PC-3 (cell line): ENCODE measurements around the gene HAND1. TPM values are rescaled to one million over a fixed set of nuclear protein-coding genes. Genes with fewer than 3 reads are reported as not detected.

ENCODE experiments used
- ATAC-seq: fragments of 200-7000 bp; cut with Tn5 transposase; 2 replicates; pipeline ENCODE4 v1.9.1; 2020; ENCODE audit warnings: mild to moderate bottlenecking, moderate library complexity
- BruUV-seq: library from RNA; stranded (reverse); fragments of 400-500 nt; replicated peaks from 2 replicates; lab custom pipeline; 2021; lab: Mats Ljungman, UMichigan
- CTCF ChIA-PET: fragments of 300-600 bp; sonication (Branson Sonifier 250); formaldehyde crosslinking; loops from one replicate; lab custom pipeline; 2022; ENCODE audit warnings: antibody characterized with exemption; lab: Charles Lee
- POLR2A ChIA-PET: fragments of 300-600 bp; sonication (Branson Sonifier 250); formaldehyde crosslinking; loops from one replicate; lab custom pipeline; 2022; ENCODE audit warnings: antibody characterized with exemption; ENCODE audit not compliant: unreplicated experiment; lab: Charles Lee
- DNase-seq: peaks from one replicate; pipeline ENCODE4 v3.0.0-alpha.2; 2015
- H2AFZ ChIP-seq: fragments of 300-600 bp; sonication (generic); 2 replicates; pipeline ENCODE4 v1.6.0; 2016; ENCODE audit warnings: antibody characterized with exemption, low read length
- H3F3A ChIP-seq: fragments of 300-600 bp; sonication (generic); one replicate; pipeline ENCODE4 v1.6.0; 2017; ENCODE audit warnings: antibody characterized with exemption, low read length, control low read depth, mild to moderate bottlenecking; ENCODE audit not compliant: unreplicated experiment
- H3K27ac ChIP-seq: fragments of 300-600 bp; sonication (generic); 2 replicates; pipeline ENCODE4 v1.5.1; 2016; ENCODE audit warnings: mild to moderate bottlenecking, low read length
- H3K27me3 ChIP-seq: fragments of 300-600 bp; sonication (generic); 2 replicates; pipeline ENCODE4 v1.6.1; 2016; ENCODE audit warnings: low read length, mixed read lengths
- H3K36me3 ChIP-seq: fragments of 300-600 bp; sonication (generic); 2 replicates; pipeline ENCODE4 v1.6.1; 2016; ENCODE audit warnings: low read depth, mixed run types, low read length, mixed read lengths
- H3K4me1 ChIP-seq: fragments of 300-600 bp; sonication (generic); 2 replicates; pipeline ENCODE4 v1.5.1; 2016; ENCODE audit warnings: low read length; ENCODE audit not compliant: insufficient read depth
- H3K4me2 ChIP-seq: fragments of 300-600 bp; sonication (generic); 2 replicates; pipeline ENCODE4 v1.6.0; 2016; ENCODE audit warnings: low read length
- H3K4me3 ChIP-seq: fragments of 300-600 bp; sonication (generic); 2 replicates; pipeline ENCODE4 v1.5.1; 2016; ENCODE audit warnings: mild to moderate bottlenecking, low read length, mixed read lengths
- H3K79me2 ChIP-seq: fragments of 300-600 bp; sonication (generic); 2 replicates; pipeline ENCODE4 v1.6.1; 2017; ENCODE audit warnings: low read length, mixed read lengths
- H3K9ac ChIP-seq: fragments of 300-600 bp; sonication (generic); 2 replicates; pipeline ENCODE4 v1.6.0; 2016; ENCODE audit warnings: mild to moderate bottlenecking, low read length
- H3K9me2 ChIP-seq: fragments of 300-600 bp; sonication (generic); replicated peaks from 2 replicates; pipeline ENCODE4 v1.6.1; 2016; ENCODE audit warnings: mixed run types, low read length, mixed read lengths
- H3K9me3 ChIP-seq: fragments of 300-600 bp; sonication (generic); 2 replicates; pipeline ENCODE4 v1.6.1; 2016; ENCODE audit warnings: low read length, mixed read lengths
- H4K20me1 ChIP-seq: fragments of 300-600 bp; sonication (generic); 2 replicates; pipeline ENCODE4 v1.6.1; 2016; ENCODE audit warnings: low read length, mixed read lengths
- CTCF ChIP-seq: fragments of 300-600 bp; sonication (generic); conservative IDR thresholded peaks from 2 replicates; pipeline ENCODE4 v1.5.1; 2017; ENCODE audit warnings: antibody characterized with exemption, low read depth, mild to moderate bottlenecking, low read length
- EZH2 ChIP-seq: fragments of 300-600 bp; sonication (generic); IDR thresholded peaks from one replicate; pipeline ENCODE4 v1.6.1; 2017; ENCODE audit warnings: antibody characterized with exemption, mild to moderate bottlenecking, low read length; ENCODE audit not compliant: unreplicated experiment
- EZH2phosphoT487 ChIP-seq: fragments of 300-600 bp; sonication (generic); IDR thresholded peaks from 2 replicates; pipeline ENCODE4 v1.6.1; 2018; ENCODE audit warnings: mild to moderate bottlenecking, antibody characterized with exemption, low read length, borderline replicate concordance
- intact Hi-C: fragments of 100-400 bp; cut with micrococcal nuclease; formaldehyde crosslinking; loops from 2 replicates; pipeline ENCODE4 v1.9.0; 2023
- total RNA-seq: library from RNA; depleted of rRNA; stranded (reverse); fragments of >200 nt; gene quantifications from 2 replicates; pipeline ENCODE4 v1.2.3, GENCODE V29; 2014

Gene HAND1
- total RNA-seq, 1 experiment from 2014 or later = not detected

- no peaks in the 10 kb centered on the region for H3K36me3 ChIP-seq
- ATAC-seq = peak; percentile 26
- peak; percentile 6 for DNase-seq
- no peaks in the 10 kb centered on the region for H3K27me3 ChIP-seq
- H4K20me1 ChIP-seq = peaks cover 6% of the 10 kb centered on the region; the same call in 1 of the 2 replicates
- H3F3A ChIP-seq = no peaks in the 10 kb centered on the region
- POLR2A ChIA-PET = no interaction called here
- H2AFZ ChIP-seq = peak overlapping the region; percentile 99
- BruUV-seq = no TSS peak
- no peaks in the 10 kb centered on the region for H3K9me2 ChIP-seq
- peak overlapping the region; percentile 74 for H3K9ac ChIP-seq
- intact Hi-C loops = no loop called here
- TF ChIP-seq EZH2phosphoT487 (no peak), EZH2 (no peak), CTCF (no peak)
- CTCF ChIA-PET = no interaction called here
- peak overlapping the region; percentile 97 for H3K4me3 ChIP-seq
- H3K4me1 ChIP-seq = peaks cover 14% of the 10 kb centered on the region; the same call in 1 of the 2 replicates
- peaks cover 38% of the 10 kb centered on the region for H3K79me2 ChIP-seq
- no peak overlapping the region for H3K27ac ChIP-seq
- H3K9me3 ChIP-seq = no peaks in the 10 kb centered on the region
- peak overlapping the region; percentile 98 for H3K4me2 ChIP-seq
These were observed 33.2 kb downstream of the HAND1 start for GRCh38 chr5:154444556-154445421.

- Histone ChIP-seq H4K20me1 (peaks cover 6% of the 10 kb centered on the region; the same call in 1 of the 2 replicates), H3K4me3 (no peak overlapping the region), H2AFZ (no peak overlapping the region), H3K9me2 (no peaks in the 10 kb centered on the region), H3K9me3 (no peaks in the 10 kb centered on the region), H3K36me3 (no peaks in the 10 kb centered on the region), H3K9ac (no peak overlapping the region), H3F3A (no peaks in the 10 kb centered on the region), H3K79me2 (peaks cover 19% of the 10 kb centered on the region), H3K4me2 (no peak overlapping the region), H3K4me1 (peaks cover 11% of the 10 kb centered on the region; the same call in 1 of the 2 replicates), H3K27ac (no peak overlapping the region), H3K27me3 (no peaks in the 10 kb centered on the region)
- ChIA-PET CTCF (no interaction called here), POLR2A (no interaction called here)
- no peak for TF ChIP-seq EZH2phosphoT487
- TF ChIP-seq EZH2 = no peak
- TF ChIP-seq CTCF = no peak
- ATAC-seq = no peak
- DNase-seq = no peak
- no TSS peak for BruUV-seq
- intact Hi-C loops = no loop called here
These were observed 35.2 kb downstream of the HAND1 start for GRCh38 chr5:154442801-154443200.

GRCh38 chr5:154440540-154440939 lies 37.5 kb downstream of the HAND1 start:
- Histone ChIP-seq H2AFZ (no peak overlapping the region), H3K4me2 (no peak overlapping the region), H4K20me1 (no peaks in the 10 kb centered on the region), H3K36me3 (no peaks in the 10 kb centered on the region), H3F3A (no peaks in the 10 kb centered on the region), H3K9ac (no peak overlapping the region), H3K4me3 (no peak overlapping the region), H3K4me1 (peaks cover 5% of the 10 kb centered on the region; the same call in 1 of the 2 replicates), H3K9me3 (no peaks in the 10 kb centered on the region), H3K79me2 (peaks cover 4% of the 10 kb centered on the region; the same call in 1 of the 2 replicates), H3K9me2 (no peaks in the 10 kb centered on the region), H3K27ac (no peak overlapping the region), H3K27me3 (no peaks in the 10 kb centered on the region)
- no peak for TF ChIP-seq EZH2
- TF ChIP-seq CTCF = no peak
- no peak for TF ChIP-seq EZH2phosphoT487
- POLR2A ChIA-PET = no interaction called here
- intact Hi-C loops = no loop called here
- DNase-seq (no peak), ATAC-seq (no peak)
- CTCF ChIA-PET = no interaction called here
- no TSS peak for BruUV-seq
